ENCODE results near the gene MICAL3. TPM values are rescaled to one million over a fixed set of nuclear protein-coding genes. Genes with fewer than 3 reads are reported as not detected.

Gene MICAL3
- total RNA-seq, 4 donors from 2014 or later, result 15.8 to 45.4 (median 31.6) TPM

DNA sequence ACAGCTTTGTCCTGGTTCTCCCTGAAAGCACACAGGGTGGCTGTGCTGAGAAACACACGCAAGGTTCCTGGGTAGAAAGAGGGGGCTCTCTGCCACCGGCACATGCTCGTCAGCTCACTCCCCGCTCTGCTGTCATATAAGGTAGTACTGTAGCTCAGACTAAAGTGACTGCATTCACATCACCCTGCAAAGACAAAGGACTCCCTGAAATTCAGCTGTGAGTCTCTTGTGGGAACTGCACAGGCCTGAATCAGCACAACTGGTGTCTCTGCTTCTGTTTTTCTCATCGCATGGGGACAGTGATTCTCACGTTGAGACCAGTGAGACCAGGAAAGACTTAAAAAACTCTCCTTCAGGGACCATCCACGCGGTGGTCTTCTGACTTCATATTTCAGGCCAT, 126.0 kb downstream of the MICAL3 start:
- TF ChIP-seq CTCF (IDR thresholded peaks at IDR 0.05; ENCODE audit: low read depth), result no peak

- no peak for TF ChIP-seq CTCF (IDR thresholded peaks at IDR 0.05; ENCODE audit: low read depth)
Observed at GRCh38 chr22:17897858-17898257, 126.5 kb downstream of the MICAL3 start.

- no peak for TF ChIP-seq CTCF (IDR thresholded peaks at IDR 0.05; ENCODE audit: low read depth)
Observed at GRCh38 chr22:17897426-17897825, 126.9 kb downstream of the MICAL3 start.

- TF ChIP-seq CTCF (IDR thresholded peaks at IDR 0.05; ENCODE audit: low read depth), result no peak
Observed at GRCh38 chr22:17896586-17896985, 127.8 kb downstream of the MICAL3 start.

DNA sequence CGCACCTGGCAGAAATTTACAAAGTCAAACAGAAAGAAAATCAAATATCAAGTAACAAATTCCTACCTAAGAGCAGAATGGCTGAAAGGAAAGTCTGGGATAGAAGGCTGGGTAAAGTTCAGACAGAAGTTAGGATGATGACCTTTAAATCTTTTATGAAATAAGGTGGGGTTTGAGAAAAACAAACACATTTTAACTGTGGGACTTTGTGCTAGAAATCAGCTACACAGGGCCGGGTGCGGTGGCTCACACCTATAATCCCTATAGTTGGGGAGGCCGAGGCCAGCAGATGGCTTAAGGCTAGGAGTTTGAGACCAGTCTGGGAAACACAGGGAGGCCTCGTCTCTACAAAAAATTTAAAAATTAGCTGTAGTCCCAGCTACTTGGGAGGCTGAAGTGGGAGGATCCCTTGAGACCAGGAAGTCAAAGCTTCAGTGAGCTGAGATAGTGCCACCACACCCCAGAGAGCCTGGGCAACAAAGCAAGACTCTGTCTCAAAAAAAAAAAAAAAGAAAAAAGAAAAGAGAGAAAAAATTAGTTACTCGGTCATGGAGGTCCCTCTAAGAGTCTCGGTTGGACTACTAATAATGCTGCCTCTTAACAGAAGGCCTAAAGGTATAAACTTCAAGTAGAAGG, 130.3 kb downstream of the MICAL3 start:
- TF ChIP-seq CTCF (IDR thresholded peaks at IDR 0.05; ENCODE audit: low read depth), result no peak

GRCh38 chr22:17892376-17892775, 132.0 kb downstream of the MICAL3 start:
- TF ChIP-seq CTCF (IDR thresholded peaks at IDR 0.05; ENCODE audit: low read depth), result no peak

- no peak for TF ChIP-seq CTCF (IDR thresholded peaks at IDR 0.05; ENCODE audit: low read depth)
Observed at GRCh38 chr22:17891481-17892167, 132.7 kb downstream of the MICAL3 start.

All from subcutaneous adipose tissue (tissue), 4 donors.